ENCODE results near the gene FOXL2.
"Not testable (repeated sequence)": the region's sequence is repeated elsewhere in the genome, so short reads cannot be mapped to it uniquely, and the experiment has no call there.

FOXL2 gene

DNA sequence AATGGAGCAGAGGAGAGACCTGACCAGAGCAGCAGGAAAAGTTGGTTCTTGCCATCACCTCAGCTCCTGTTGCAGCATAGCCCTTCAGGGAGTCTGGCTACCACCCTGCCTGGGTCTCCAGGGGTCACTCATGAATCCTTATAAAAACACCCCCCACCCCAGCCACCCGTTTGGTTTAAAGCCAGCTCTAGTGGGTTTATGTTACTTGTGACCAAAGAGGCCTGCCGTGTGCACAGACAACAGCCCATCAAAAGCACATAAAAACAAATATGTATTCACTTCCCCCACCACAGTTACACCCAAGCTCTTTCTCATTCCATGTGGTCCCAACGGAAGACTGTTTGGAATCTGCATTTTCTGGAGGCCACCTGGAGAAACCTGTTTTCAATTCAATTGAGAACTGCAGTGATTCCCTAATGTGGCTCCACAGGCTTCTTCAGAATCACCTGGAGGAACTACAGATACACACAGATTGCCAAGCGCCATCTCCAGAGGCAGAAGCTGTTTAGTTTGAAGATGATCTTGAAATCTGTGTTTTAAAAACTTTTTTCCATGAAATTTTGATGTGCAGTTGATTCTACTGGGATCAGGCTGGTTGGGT lies 13.8 kb downstream of the FOXL2 start:
- H3K4me3 ChIP-seq (ENCODE audit: low read depth, low read length): no peak overlapping the region
- no peak overlapping the region for H3K27ac ChIP-seq
- H3K27me3 ChIP-seq (replicated peaks): peaks cover 19% of the 10 kb centered on the region
- H3K36me3 ChIP-seq (replicated peaks): no peaks in the 10 kb centered on the region
- TF ChIP-seq, protein P1, sequence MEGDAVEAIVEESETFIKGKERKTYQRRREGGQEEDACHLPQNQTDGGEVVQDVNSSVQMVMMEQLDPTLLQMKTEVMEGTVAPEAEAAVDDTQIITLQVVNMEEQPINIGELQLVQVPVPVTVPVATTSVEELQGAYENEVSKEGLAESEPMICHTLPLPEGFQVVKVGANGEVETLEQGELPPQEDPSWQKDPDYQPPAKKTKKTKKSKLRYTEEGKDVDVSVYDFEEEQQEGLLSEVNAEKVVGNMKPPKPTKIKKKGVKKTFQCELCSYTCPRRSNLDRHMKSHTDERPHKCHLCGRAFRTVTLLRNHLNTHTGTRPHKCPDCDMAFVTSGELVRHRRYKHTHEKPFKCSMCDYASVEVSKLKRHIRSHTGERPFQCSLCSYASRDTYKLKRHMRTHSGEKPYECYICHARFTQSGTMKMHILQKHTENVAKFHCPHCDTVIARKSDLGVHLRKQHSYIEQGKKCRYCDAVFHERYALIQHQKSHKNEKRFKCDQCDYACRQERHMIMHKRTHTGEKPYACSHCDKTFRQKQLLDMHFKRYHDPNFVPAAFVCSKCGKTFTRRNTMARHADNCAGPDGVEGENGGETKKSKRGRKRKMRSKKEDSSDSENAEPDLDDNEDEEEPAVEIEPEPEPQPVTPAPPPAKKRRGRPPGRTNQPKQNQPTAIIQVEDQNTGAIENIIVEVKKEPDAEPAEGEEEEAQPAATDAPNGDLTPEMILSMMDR (IDR thresholded peaks at IDR 0.05; ENCODE audit: low read depth, low read length, missing control alignments): no peak
- in situ Hi-C loops (cut with HindIII; ENCODE audit: low pct_ligation_motif_present, low sequenced_read_pairs): loop anchor here (25.0 kb wide), 1 partner anchor 379 kb away; no protein-coding TSS in a partner anchor
- DNase-seq: no peak

DNA sequence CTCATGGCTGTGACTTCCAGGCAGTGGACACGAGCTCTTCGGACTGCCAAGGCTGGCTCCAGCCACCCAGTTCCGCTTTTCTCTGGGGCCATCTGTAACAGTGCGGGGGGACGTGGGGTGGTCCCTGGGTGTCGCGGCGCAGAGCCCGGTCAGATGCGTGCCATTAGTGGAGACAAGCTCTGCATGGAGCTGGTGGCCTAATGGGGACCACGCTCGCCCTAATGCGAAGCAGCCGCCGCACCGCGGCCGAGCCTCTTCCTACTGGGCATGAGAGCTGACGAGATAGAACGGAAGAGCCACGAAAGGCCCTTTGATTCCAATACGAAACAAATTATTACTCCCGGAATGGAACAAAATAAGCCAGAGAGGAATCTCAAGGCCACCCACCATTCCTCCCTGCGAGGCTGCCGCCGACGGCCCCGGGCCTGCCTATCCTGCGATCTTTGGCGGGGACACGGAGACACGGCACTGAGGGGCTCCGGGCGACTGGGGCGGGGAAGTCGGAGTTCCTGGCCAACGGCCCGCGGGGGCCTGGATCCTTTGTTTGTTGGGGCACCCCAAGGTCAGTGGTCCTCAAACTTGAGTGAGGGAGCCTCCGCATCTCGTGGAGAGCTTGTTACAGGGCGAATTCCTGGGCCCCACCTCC lies 18.1 kb downstream of the FOXL2 start:
- no peaks in the 10 kb centered on the region for H3K27me3 ChIP-seq (replicated peaks)
- in situ Hi-C loops (cut with HindIII; ENCODE audit: low pct_ligation_motif_present, low sequenced_read_pairs): loop anchor here (25.0 kb wide), 1 partner anchor 383 kb away; no protein-coding TSS in a partner anchor
- H3K4me3 ChIP-seq (ENCODE audit: low read depth, low read length): no peak overlapping the region
- TF ChIP-seq, protein P1 (IDR thresholded peaks at IDR 0.05; ENCODE audit: low read depth, low read length, missing control alignments): no peak
- no peak for DNase-seq
- H3K36me3 ChIP-seq (replicated peaks): no peaks in the 10 kb centered on the region
- H3K27ac ChIP-seq: no peak overlapping the region

DNA sequence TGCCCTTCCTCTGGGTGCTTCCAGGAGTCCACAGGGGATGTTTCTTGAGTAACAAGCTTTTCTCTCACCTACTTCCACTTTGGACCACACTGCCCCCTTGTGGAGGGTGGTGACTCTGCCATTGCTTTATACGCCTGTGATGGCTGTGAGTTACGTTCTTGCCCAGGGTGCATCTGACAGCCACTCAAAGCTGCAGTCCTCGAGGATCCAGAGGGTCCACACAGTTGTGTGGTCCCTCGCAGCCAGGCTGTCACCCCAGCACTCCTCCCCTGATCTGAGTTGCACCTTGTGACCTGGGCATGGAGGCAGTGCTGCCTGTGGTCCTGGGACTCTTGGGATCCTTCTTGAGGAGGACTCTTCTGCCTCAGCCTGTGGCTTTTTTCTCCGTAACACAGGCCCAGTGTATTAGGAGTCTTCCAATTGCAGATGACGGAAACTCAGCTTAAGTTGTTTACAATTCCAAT lies 23.4 kb downstream of the FOXL2 start:
- DNase-seq: peak; percentile 85
- in situ Hi-C loops (cut with HindIII; ENCODE audit: low pct_ligation_motif_present, low sequenced_read_pairs): loop anchor here (25.0 kb wide), 1 partner anchor 236 kb away; no protein-coding TSS in a partner anchor
- Histone ChIP-seq H3K4me3 (ENCODE audit: low read depth, low read length) (no peak overlapping the region), H3K36me3 (replicated peaks) (no peaks in the 10 kb centered on the region), H3K27ac (no peak overlapping the region), H3K27me3 (replicated peaks) (no peaks in the 10 kb centered on the region)
- TF ChIP-seq, protein P1 (IDR thresholded peaks at IDR 0.05; ENCODE audit: low read depth, low read length, missing control alignments): peak; percentile 95

DNA sequence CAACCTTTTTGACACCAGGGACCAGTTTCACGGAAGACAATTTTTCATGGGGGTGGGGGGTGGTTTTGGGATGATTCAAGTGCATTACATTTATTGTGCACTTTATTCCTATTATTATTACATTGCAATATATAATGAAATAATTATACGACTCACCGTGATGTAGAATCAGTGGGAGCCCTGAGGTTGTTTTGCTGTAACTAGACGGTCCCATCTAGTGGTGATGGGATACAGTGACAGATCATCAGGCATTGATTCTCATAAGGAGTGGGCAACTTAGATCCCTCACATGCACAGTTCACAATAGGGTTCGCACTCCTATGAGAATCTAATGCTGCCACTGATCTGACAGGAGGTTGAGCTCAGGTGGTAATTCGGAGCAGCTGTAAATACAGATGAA lies 24.5 kb downstream of the FOXL2 start:
- in situ Hi-C loops (cut with HindIII; ENCODE audit: low pct_ligation_motif_present, low sequenced_read_pairs): loop anchor here (25.0 kb wide), 1 partner anchor 235 kb away; no protein-coding TSS in a partner anchor
- H3K36me3 ChIP-seq (replicated peaks); H3K27ac ChIP-seq; H3K4me3 ChIP-seq (ENCODE audit: low read depth, low read length); DNase-seq; H3K27me3 ChIP-seq (replicated peaks): not testable (repeated sequence)
- TF ChIP-seq, protein P1 (IDR thresholded peaks at IDR 0.05; ENCODE audit: low read depth, low read length, missing control alignments): peak; percentile 34

DNA sequence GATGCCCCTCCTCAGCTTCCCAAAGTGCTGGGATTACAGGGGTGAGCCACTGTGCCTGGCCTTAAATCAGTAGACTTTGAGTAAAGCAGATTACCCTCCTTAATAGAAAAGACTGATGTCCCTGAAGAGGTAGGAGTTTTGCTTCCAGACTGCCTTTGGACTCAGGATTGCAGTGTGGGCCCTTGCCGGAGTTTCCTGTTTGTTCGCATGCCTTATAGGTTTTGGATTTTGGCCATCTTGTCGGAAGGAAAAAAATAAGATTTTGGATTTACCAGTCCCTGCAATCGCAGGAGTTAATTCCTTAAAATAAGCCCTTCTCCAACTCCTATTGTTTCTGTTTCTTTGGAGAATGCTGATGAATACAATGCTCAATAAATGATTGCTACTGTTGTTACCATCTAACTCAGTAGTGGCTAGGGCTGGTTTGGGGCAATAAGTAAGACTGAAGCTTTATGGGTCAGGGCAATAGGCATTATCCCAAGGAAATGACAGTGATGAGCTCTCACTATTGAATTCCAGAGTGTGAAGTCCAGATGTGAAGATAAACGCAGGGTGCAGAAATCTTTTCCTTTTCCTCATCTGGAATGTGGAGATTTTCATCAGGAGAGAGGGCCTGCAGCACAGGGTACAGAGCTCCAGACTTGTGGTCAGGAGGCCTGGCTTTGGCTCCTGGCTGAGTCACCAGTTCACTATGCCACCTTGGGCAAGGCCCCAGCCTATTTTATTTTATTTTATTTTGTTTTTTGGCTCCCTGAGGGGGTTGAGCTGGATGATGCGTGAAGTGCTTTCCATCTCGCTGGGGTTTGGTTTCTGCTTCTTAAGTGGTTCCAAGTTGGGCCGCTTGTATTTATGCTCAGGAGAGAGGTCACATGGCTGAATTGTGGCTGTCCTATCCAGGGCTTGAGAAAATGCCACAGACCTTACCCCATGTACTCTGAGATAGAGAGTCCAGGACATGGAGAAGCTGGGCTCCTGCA lies 25.3 kb downstream of the FOXL2 start:
- no peak overlapping the region for H3K4me3 ChIP-seq (ENCODE audit: low read depth, low read length)

More for the DNA sequence above, 25.3 kb downstream of the FOXL2 start:
- peak; percentile 60 for DNase-seq
- TF ChIP-seq, protein P1 (IDR thresholded peaks at IDR 0.05; ENCODE audit: low read depth, low read length, missing control alignments): no peak
- H3K27me3 ChIP-seq (replicated peaks): no peaks in the 10 kb centered on the region
- H3K36me3 ChIP-seq (replicated peaks): no peaks in the 10 kb centered on the region
- no peak overlapping the region for H3K27ac ChIP-seq
- in situ Hi-C loops (cut with HindIII; ENCODE audit: low pct_ligation_motif_present, low sequenced_read_pairs): loop anchor here (25.0 kb wide), 1 partner anchor 234 kb away; no protein-coding TSS in a partner anchor

Data from brain microvascular endothelial cell (primary cell).